Cardiac septum (tissue), 1 donor: ENCODE data around the gene PSD. TPM values are rescaled to one million over a fixed set of nuclear protein-coding genes. Genes with fewer than 3 reads are reported as not detected.

Experiments used
- DNase-seq: peaks from one replicate; pipeline ENCODE4 v3.0.0-alpha.2; 2020; ENCODE audit warnings: low spot score
- intact Hi-C: fragments of 100-400 bp; cut with DNase I; formaldehyde crosslinking; loops from one replicate; pipeline ENCODE4 v1.14.0; 2022
- microRNA-seq: library from miRNA; unstranded; fragments of <30 nt; microRNA quantifications from one replicate; pipeline ENCODE4 v1.2.0, GENCODE V29; 2020
- total RNA-seq: library from RNA; stranded (reverse); fragmentation: NEBNext Ultra II Directional; extraction: Animal tissue kit (Norgen Biotek cat#: 25700); gene quantifications from one replicate; pipeline ENCODE4 v1.2.1, GENCODE V29; 2021
- donor health status: DM: no; HTN: no; CAD: no.

PSD gene
- total RNA-seq, 1 donor from 2014 or later: 1.7 TPM

DNA sequence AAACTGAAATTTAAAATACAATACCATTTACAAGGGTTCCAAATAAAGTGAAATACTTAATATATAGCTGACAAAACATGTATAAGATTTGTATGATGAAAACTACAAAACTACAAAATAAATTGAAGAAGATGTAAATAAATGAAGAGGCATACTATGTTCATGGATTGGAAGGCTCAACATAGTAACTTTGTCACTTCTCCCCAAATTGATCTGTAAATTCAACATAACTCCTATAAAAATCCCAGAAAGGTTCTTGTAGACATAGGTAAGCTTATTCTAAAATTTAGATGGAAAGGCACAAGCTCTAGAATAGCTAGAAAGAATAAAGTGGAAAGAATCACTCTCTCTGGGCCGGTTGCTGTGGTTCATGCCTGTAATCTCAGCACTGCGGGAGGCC lies 47.3 kb downstream of the PSD start:
- no peak for DNase-seq
- intact Hi-C loops: no loop called here

DNA sequence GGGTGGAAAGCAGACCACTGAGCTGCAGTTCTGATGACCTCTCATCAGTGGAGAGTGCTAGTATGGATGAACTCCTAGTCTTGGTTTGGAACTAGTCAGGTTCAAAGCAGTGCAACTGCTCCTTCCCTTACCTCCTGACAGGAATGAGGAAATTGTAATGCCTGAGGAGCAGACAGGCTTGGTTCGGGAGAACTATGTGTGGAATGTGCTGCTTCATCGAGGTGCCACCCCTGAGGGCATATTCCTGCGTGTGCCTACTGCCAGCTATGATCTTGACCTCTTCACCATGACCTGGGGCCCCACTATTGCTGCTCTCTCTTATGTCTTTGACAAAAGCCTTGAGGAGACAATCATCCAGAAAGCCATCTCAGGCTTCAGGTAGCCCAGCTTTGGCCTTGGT lies 50.5 kb downstream of the PSD start:
- DNase-seq: no peak
- intact Hi-C loops: no loop called here

DNA sequence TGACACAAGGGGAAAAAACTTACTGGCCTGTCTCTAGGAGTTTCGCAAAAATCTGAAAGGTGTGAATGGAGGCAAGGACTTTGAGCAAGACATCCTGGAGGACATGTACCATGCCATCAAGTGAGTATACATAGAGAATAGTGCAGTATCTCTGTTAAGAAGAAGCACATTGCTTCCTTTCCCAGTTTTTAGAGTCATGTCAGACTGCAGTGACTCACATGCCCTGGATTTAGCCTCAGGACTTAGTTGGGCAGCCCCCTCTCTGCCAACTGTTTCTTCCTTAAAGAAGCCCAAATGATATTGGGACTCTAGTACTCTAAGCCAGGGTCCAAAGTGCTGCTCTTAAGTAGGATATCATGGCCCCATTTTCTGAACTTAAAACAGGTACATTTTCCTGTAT lies 51.1 kb downstream of the PSD start:
- intact Hi-C loops: no loop called here
- no peak for DNase-seq

DNA sequence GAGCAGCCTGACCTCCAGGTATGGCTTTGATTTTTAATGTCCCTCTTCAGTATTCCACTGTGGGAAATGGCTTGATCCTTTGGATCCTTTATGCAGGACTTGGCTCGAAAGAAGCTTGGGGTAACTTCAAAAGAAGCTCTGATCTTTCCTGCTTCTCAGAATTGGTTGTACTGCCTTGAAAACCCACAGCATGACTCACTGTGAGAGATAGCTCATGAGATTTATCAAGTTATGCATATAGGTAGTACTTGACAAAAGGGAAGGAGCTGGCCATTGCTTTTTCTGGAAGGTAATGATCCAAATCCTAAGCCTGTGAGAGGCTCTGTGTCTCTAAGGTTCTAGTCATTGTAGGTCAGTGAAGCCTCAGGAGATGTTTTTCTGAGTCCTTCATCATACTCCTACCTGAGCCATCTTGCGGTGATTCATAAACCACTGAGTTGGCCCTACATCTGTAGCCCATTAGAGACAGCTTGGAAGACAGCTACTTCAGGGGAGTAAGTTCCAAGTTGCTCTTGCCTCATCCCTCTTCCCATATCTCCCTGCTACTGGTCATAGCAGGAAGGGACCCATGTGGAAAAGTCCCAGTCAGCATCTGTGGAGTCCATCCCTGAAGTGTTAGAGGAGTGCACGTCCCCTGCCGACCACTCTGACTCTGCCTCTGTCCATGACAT lies 59.7 kb downstream of the PSD start:
- intact Hi-C loops: no loop called here
- DNase-seq: no peak

DNA sequence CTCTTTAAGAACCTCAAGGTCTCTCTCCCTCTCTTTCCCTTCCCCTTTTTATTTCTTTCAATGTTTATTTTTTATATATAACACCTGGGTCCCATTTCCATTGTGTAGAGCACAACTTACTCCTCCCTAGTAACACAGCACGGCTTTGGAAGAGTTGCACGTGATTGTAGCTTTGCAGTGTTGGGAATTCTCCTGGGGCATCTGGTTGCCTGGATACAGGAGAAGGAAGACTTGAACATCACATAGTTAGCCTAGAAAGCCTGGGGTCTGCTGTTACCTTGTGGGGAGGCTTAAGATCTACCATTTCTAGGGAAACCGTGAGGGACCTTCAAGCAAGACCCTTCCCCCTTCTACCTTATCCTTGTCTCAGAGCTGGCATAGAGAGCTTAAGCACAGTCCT lies 64.1 kb downstream of the PSD start:
- no peak for DNase-seq
- intact Hi-C loops: no loop called here

Small RNA genes within 50 kb of the gene (microRNA-seq; reads per million reads assigned to microRNA genes)
- gene MIR146B: 960 reads per million, percentile 83 among the genes with 10 or more reads in this experiment

Other genes starting within 250 kb of the PSD start
- not detected for gene ELOVL3, start 192.5 kb downstream of the PSD start, total RNA-seq
- 0.51 TPM for gene PITX3, start 177.3 kb downstream of the PSD start, total RNA-seq
- gene GBF1, start 173.3 kb downstream of the PSD start, total RNA-seq: 46.4 TPM
- 20.5 TPM for gene NFKB2, start 23.1 kb downstream of the PSD start, total RNA-seq
- 12.1 TPM for gene FBXL15, start 2.1 kb upstream of the PSD start, total RNA-seq
- gene CUEDC2, start 13.8 kb upstream of the PSD start, total RNA-seq: 62.4 TPM
- not detected for gene C10orf95, start 32.8 kb upstream of the PSD start, total RNA-seq
- 123 TPM for gene ACTR1A, start 83.9 kb upstream of the PSD start, total RNA-seq
- 6.1 TPM for gene SUFU, start 85.2 kb upstream of the PSD start, total RNA-seq
- gene TRIM8, start 225.7 kb upstream of the PSD start, total RNA-seq: 99.6 TPM